ENCODE measurements around the gene ELL. TPM values are rescaled to one million over a fixed set of nuclear protein-coding genes. Genes with fewer than 3 reads are reported as not detected.

Gene ELL
- total and polyA plus RNA-seq, 9 of the 15 experiments (the other 6 are each of a cell fraction or from before 2014, with no cell fraction given) = 0.24 to 22.5 (median 4.1) TPM

GRCh38 chr19:18433015-18433691 lies 88.7 kb downstream of the ELL start (continued):
- TF ChIP-seq ETS2 (tag; IDR thresholded peaks at IDR 0.05; ENCODE audit: borderline replicate concordance, poor library complexity, severe bottlenecking) (no peak), ZBED1 (IDR thresholded peaks at IDR 0.05) (no peak), ZNF280A (IDR thresholded peaks at IDR 0.05; ENCODE audit: low read depth, partially characterized antibody) (no peak), GTF2B (IDR thresholded peaks at IDR 0.05; ENCODE audit: extremely low read depth, insufficient read length) (no peak), STAT5A (IDR thresholded peaks at IDR 0.05; ENCODE audit: borderline replicate concordance, low read length) (no peak; the same call in 1 of the 2 replicates), ARID1B (IDR thresholded peaks at IDR 0.05) (0 out of 2 replicates have a peak, but pooled peaks have one; percentile 22), FOXM1 (IDR thresholded peaks at IDR 0.05; ENCODE audit: low read depth) (no peak), FOXM1 (CRISPR knock-in tag; IDR thresholded peaks at IDR 0.05; ENCODE audit: low read depth) (no peak), THRAP3 (IDR thresholded peaks at IDR 0.05; ENCODE audit: borderline replicate concordance) (no peak), STAG1 (CRISPR knock-in tag; IDR thresholded peaks at IDR 0.05; ENCODE audit: borderline replicate concordance) (no peak), SRSF3 (IDR thresholded peaks at IDR 0.05; ENCODE audit: insufficient read depth, low read length) (no peak), PHF8 (IDR thresholded peaks at IDR 0.05; ENCODE audit: borderline replicate concordance, low read length) (peak; percentile 25; the same call in 1 of the 2 replicates), REST (IDR thresholded peaks at IDR 0.05; ENCODE audit: borderline replicate concordance) (no peak), REST (CRISPR knock-in tag; IDR thresholded peaks at IDR 0.05; ENCODE audit: low read depth) (0 out of 2 replicates have a peak, but pooled peaks have one; percentile 26), RFX7 (CRISPR knock-in tag; IDR thresholded peaks at IDR 0.05) (no peak), TEAD2 (tag; IDR thresholded peaks at IDR 0.05) (no peak), GABPB2 (CRISPR knock-in tag; conservative IDR thresholded peaks at IDR 0.05) (no peak)
